Measurements from ENCODE around the gene ADGRL1. TPM values are rescaled to one million over a fixed set of nuclear protein-coding genes. Genes with fewer than 3 reads are reported as not detected.

Gene ADGRL1
- total RNA-seq, 2 experiments from 2014 or later, result 22.2 to 23.9 TPM

GRCh38 chr19:14164082-14164481, 41.9 kb downstream of the ADGRL1 start:
- no peaks in the 10 kb centered on the region for H3K9me3 Mint-ChIP-seq
- CTCF ChIA-PET, result no interaction called here
- no peaks in the 10 kb centered on the region for H3K27me3 Mint-ChIP-seq
- ATAC-seq (ENCODE audit: poor library complexity), result no peak
- Histone ChIP-seq H3K9me3 (ENCODE audit: control insufficient read depth in 1 of 2, insufficient read depth in 1 of 2, low read length in 2 of 2) (peaks cover 0 to 5% of the 10 kb centered on the region in 2 experiments), H3K27me3 (ENCODE audit: control insufficient read depth in 1 of 2, insufficient read depth in 2 of 2, low read length in 2 of 2) (no peaks in the 10 kb centered on the region), H3K36me3 (ENCODE audit: insufficient read depth, low read length) (peaks cover 3% of the 10 kb centered on the region), H3K4me3 (ENCODE audit: low read length) (no peak overlapping the region), H3K4me1 (ENCODE audit: insufficient read depth, low read length) (peaks cover 37% of the 10 kb centered on the region), H3K27ac (ENCODE audit: low read depth in 1 of 2, low read length in 2 of 2) (no peak overlapping the region)
- no peak for TF ChIP-seq CTCF (IDR thresholded peaks at IDR 0.05)
- intact Hi-C loops (cut with DNase I, micrococcal nuclease), result no loop called here
- no peak for DNase-seq
- no peak overlapping the region for H3K4me3 Mint-ChIP-seq
- H3K27ac Mint-ChIP-seq, result no peak overlapping the region
- peaks cover 16% of the 10 kb centered on the region for H3K36me3 Mint-ChIP-seq (ENCODE audit: low read depth)
- POLR2A ChIA-PET, result no interaction called here
- H3K4me1 Mint-ChIP-seq (ENCODE audit: low read depth), result peaks cover 27% of the 10 kb centered on the region

GRCh38 chr19:14162871-14163297, 43.1 kb downstream of the ADGRL1 start:
- Histone ChIP-seq H3K27ac (ENCODE audit: low read depth in 1 of 2, low read length in 2 of 2) (no peak overlapping the region), H3K36me3 (ENCODE audit: insufficient read depth, low read length) (peaks cover 9% of the 10 kb centered on the region), H3K4me3 (ENCODE audit: low read length) (no peak overlapping the region), H3K9me3 (ENCODE audit: control insufficient read depth in 1 of 2, insufficient read depth in 1 of 2, low read length in 2 of 2) (peaks cover 0 to 3% of the 10 kb centered on the region in 2 experiments), H3K27me3 (ENCODE audit: control insufficient read depth in 1 of 2, insufficient read depth in 2 of 2, low read length in 2 of 2) (no peaks in the 10 kb centered on the region), H3K4me1 (ENCODE audit: insufficient read depth, low read length) (peaks cover 31% of the 10 kb centered on the region)
- no peaks in the 10 kb centered on the region for H3K27me3 Mint-ChIP-seq
- no peak overlapping the region for H3K27ac Mint-ChIP-seq
- intact Hi-C loops (cut with DNase I, micrococcal nuclease), result no loop called here
- peaks cover 20% of the 10 kb centered on the region for H3K36me3 Mint-ChIP-seq (ENCODE audit: low read depth)
- TF ChIP-seq CTCF (IDR thresholded peaks at IDR 0.05), result no peak
- ATAC-seq (ENCODE audit: poor library complexity) (no peak), DNase-seq (no peak)
- H3K4me3 Mint-ChIP-seq, result no peak overlapping the region
- peaks cover 20% of the 10 kb centered on the region for H3K4me1 Mint-ChIP-seq (ENCODE audit: low read depth)
- H3K9me3 Mint-ChIP-seq, result no peaks in the 10 kb centered on the region
- ChIA-PET CTCF (interaction anchor here (1.0 kb wide), 1 partner anchor 186 kb away, joined by 3 read pairs; no protein-coding TSS in a partner anchor), POLR2A (no interaction called here)

GRCh38 chr19:14161305-14161704, 44.7 kb downstream of the ADGRL1 start:
- Histone ChIP-seq H3K27ac (ENCODE audit: low read depth in 1 of 2, low read length in 2 of 2) (no peak overlapping the region), H3K9me3 (ENCODE audit: control insufficient read depth in 1 of 2, insufficient read depth in 1 of 2, low read length in 2 of 2) (peaks cover 0 to 3% of the 10 kb centered on the region in 2 experiments), H3K27me3 (ENCODE audit: control insufficient read depth in 1 of 2, insufficient read depth in 2 of 2, low read length in 2 of 2) (no peaks in the 10 kb centered on the region), H3K4me3 (ENCODE audit: low read length) (no peak overlapping the region), H3K4me1 (ENCODE audit: insufficient read depth, low read length) (peaks cover 15% of the 10 kb centered on the region), H3K36me3 (ENCODE audit: insufficient read depth, low read length) (peaks cover 22% of the 10 kb centered on the region)
- CTCF ChIA-PET, result no interaction called here
- Mint-ChIP-seq H3K9me3 (no peaks in the 10 kb centered on the region), H3K4me1 (ENCODE audit: low read depth) (peaks cover 7% of the 10 kb centered on the region), H3K27me3 (no peaks in the 10 kb centered on the region), H3K27ac (no peak overlapping the region), H3K4me3 (no peak overlapping the region), H3K36me3 (ENCODE audit: low read depth) (peaks cover 24% of the 10 kb centered on the region)
- POLR2A ChIA-PET, result interaction anchor here (1.0 kb wide), 1 partner anchor 25 kb away, joined by 3 read pairs; the partner anchor contains the start of gene ASF1B
- no peak for TF ChIP-seq CTCF (IDR thresholded peaks at IDR 0.05)
- ATAC-seq (ENCODE audit: poor library complexity) (no peak), DNase-seq (no peak)
- intact Hi-C loops (cut with DNase I, micrococcal nuclease), result no loop called here

Measured in CD4-positive, alpha-beta T cell (primary cell).